RKO (cell line): ENCODE results near the gene RORC.
A peak's percentile ranks its signal among the peaks of the same experiment; 100 is the strongest.
"Not testable (repeated sequence)": the region's sequence is repeated elsewhere in the genome, so short reads cannot be mapped to it uniquely, and the experiment has no call there.

Experiments used
- DNase-seq: peaks from one replicate; pipeline ENCODE4 v3.0.0-alpha.2; 2016; ENCODE audit warnings: low spot score

The RORC gene

GRCh38 chr1:151774256-151774922 is 57.2 kb downstream of the RORC start:
- DNase-seq, result no peak

- DNase-seq, result peak; percentile 91
Observed at GRCh38 chr1:151773702-151774101, 57.9 kb downstream of the RORC start.

GRCh38 chr1:151769270-151769669 is 62.3 kb downstream of the RORC start:
- not testable (repeated sequence) for DNase-seq

GRCh38 chr1:151768351-151769066 is 63.1 kb downstream of the RORC start:
- DNase-seq, result not testable (repeated sequence)

GRCh38 chr1:151763990-151764389 is 67.6 kb downstream of the RORC start:
- DNase-seq, result peak; percentile 25

- DNase-seq, result peak; percentile 88
Observed at GRCh38 chr1:151762941-151763921, 68.4 kb downstream of the RORC start, which contains the start of gene MRPL9. Gene MRPL9, minus strand, starts transcription at chr1:151763496. Its CDS starts 17 bp downstream, at chr1:151763479.

- DNase-seq, result no peak
Observed at GRCh38 chr1:151760597-151761385, 70.8 kb downstream of the RORC start.

GRCh38 chr1:151759241-151759640 is 72.4 kb downstream of the RORC start:
- peak; percentile 23 for DNase-seq

GRCh38 chr1:151756291-151756690 is 75.3 kb downstream of the RORC start:
- DNase-seq, result peak; percentile 12
